ENCODE results near the gene FSD2. TPM values are rescaled to one million over a fixed set of nuclear protein-coding genes. Genes with fewer than 3 reads are reported as not detected.
"Not testable (repeated sequence)": the region's sequence is repeated elsewhere in the genome, so short reads cannot be mapped to it uniquely, and the experiment has no call there.

Gene FSD2
- total RNA-seq, 4 donors from 2014 or later = 0.13 to 1.6 (median 0.69) TPM

- H3K4me3 ChIP-seq (replicated peaks in 1 of 3) = peak within 1 kb of the TSS in 2 of 3 donors; percentile 23 to 54
- H3K27ac ChIP-seq = peak within 1 kb of the TSS in 1 of 3 donors; percentile 30
- peak; percentile 68 to 70 for DNase-seq
- intact Hi-C loops (cut with DNase I) = loop anchor here (5.0 kb wide), 1 partner anchor 42 kb away; no protein-coding TSS in a partner anchor
- no peaks in the 10 kb centered on the region for H3K36me3 ChIP-seq
- 1 to 5% methylated on average over 16 to 25 of the region's 95 CpGs for WGBS, 2 donors
- H3K27me3 ChIP-seq = no peaks in the 10 kb centered on the region
- peaks cover 6 to 10% of the 10 kb centered on the region in 2 donors for H3K4me1 ChIP-seq
- no peaks in the 10 kb centered on the region for H3K9me3 ChIP-seq
- no peak for TF ChIP-seq POLR2A (IDR thresholded peaks at IDR 0.05)
- TF ChIP-seq CTCF (IDR thresholded peaks at IDR 0.05) = no peak
Measured at GRCh38 chr15:82709421-82710207, 96.3 kb downstream of the FSD2 start, which contains the start of gene AP3B2. TSS of gene AP3B2 (minus strand) at chr15:82709875. CDS start at chr15:82709706, 169 bp downstream.

DNA sequence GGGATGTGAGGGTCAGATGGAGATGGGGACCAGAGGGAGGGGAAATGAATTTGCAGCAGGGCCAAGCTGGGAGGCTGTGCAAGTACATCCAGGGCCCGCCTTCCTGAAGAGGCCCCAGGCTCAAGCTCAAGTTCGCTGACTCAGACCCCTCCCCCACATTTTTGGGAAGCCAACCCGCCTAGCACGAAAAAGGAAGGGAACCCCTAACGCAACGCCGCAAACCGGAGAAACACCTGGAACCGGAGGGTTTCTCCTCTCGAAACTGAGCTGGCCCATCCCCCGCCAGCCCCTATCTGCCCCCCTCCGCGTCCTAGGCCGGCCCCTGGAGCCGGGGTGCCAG is 96.8 kb downstream of the FSD2 start:
- intact Hi-C loops (cut with DNase I) = loop anchor here (5.0 kb wide), 1 partner anchor 42 kb away; no protein-coding TSS in a partner anchor
- WGBS, 2 donors = 8 to 10% methylated on average over 5 to 7 of the region's 15 CpGs
- no peaks in the 10 kb centered on the region for H3K9me3 ChIP-seq
- H3K27ac ChIP-seq = no peak overlapping the region
- H3K4me3 ChIP-seq (replicated peaks in 1 of 3) = peak overlapping the region in 1 of 3 donors; percentile 54
- no peak for TF ChIP-seq POLR2A (IDR thresholded peaks at IDR 0.05)
- no peak for TF ChIP-seq CTCF (IDR thresholded peaks at IDR 0.05)
- peaks cover 6 to 10% of the 10 kb centered on the region in 2 donors for H3K4me1 ChIP-seq
- H3K36me3 ChIP-seq = no peaks in the 10 kb centered on the region
- H3K27me3 ChIP-seq = no peaks in the 10 kb centered on the region
- DNase-seq = no peak

- H3K4me3 ChIP-seq (replicated peaks in 1 of 3); H3K4me1 ChIP-seq; H3K27ac ChIP-seq; DNase-seq; H3K27me3 ChIP-seq; H3K36me3 ChIP-seq; H3K9me3 ChIP-seq: not testable (repeated sequence)
- intact Hi-C loops (cut with DNase I) = loop anchor here (5.0 kb wide), 1 partner anchor 39 kb away; no protein-coding TSS in a partner anchor
- WGBS, 2 donors = 84 to 88% methylated on average over 8 of the region's 8 CpGs
Measured at GRCh38 chr15:82705856-82706255, 100.0 kb downstream of the FSD2 start.

Other genes with a start within 250 kb of the FSD2 start
- gene CPEB1, start 158.7 kb downstream of the FSD2 start, total RNA-seq = 1 to 10 TPM; 1.7 to 6.4 (median 4.0) TPM
- 1 to 10 TPM; 1.4 to 4.1 (median 2.1) TPM for gene AP3B2, start 96.2 kb downstream of the FSD2 start, total RNA-seq
- gene WHAMM, start 3.6 kb upstream of the FSD2 start, total RNA-seq = 10 to 100 TPM in 3 of 4 donors, 1 to 10 TPM in 1; 8.8 to 12.2 (median 11.8) TPM
- 100 to 1,000 TPM in 2 of 4 donors, 10 to 100 TPM in 2; 89.1 to 211 (median 122) TPM for gene HOMER2, start 146.7 kb upstream of the FSD2 start, total RNA-seq
- gene RAMAC, start 180.1 kb upstream of the FSD2 start, total RNA-seq = 10 to 100 TPM; 18.7 to 24.0 (median 22.0) TPM
- 10 to 100 TPM in 3 of 4 donors, 1 to 10 TPM in 1; 9.7 to 31.6 (median 22.4) TPM for gene C15orf40, start 205.6 kb upstream of the FSD2 start, total RNA-seq

All from thyroid gland (tissue), 4 donors.